ENCODE results near the gene HMGN2. TPM values are rescaled to one million over a fixed set of nuclear protein-coding genes. Genes with fewer than 3 reads are reported as not detected.
A peak's percentile ranks its signal among the peaks of the same experiment; 100 is the strongest.

Gene HMGN2
- total RNA-seq: 299 and 333 TPM in 2 replicates

DNA sequence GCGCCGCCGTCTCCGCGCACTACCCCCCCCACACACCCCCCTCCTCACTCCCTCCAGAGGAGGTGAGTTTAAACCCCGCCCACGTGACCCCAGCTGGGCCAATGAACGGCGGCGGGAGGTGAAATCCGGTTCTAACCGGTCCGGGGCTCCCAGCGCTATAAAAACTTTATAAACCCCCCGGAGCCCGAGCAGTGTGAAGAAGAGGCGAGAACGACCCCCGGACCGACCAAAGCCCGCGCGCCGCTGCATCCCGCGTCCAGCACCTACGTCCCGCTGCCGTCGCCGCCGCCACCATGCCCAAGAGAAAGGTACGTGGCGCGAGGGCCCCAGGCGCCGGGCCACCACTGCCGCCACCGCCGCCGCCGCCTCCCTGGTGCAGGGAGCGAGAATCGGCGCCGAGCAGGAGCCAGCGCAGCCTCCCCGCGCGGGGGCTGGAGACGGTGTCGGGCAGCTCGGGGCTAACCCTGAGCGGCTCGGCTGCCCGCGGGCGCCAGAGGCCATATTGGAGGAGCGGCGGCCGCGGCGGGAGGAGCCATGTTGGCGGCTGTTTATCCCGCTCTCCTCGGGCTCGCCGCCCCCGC lies at the start of gene HMGN2:
Gene HMGN2 (plus strand): TSS at position 121 of the 581 bp plus-strand sequence. CDS start 173 bp downstream, at position 294.
- DNase-seq (ENCODE audit: low read depth, low spot score): peak; percentile 41

DNA sequence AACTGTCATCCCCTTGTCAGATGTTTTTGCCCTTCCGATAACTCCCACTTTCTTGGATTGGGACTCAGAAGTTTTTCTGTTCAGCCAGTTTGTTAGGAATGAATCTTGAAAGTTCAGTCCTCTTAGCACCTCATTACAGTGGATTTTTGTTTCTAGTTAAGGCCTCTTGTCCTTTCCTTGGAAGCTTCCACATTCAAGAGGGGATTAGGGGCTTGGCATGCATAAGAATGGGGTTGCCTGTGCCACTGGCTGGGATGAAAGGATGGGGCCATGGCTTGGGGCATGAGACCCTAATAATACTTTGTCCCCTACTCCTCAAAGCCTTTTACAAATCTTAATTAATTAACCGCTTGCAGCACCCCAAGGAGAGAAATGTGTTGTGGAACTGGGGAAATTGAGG lies 42.5 kb upstream of the HMGN2 start:
- DNase-seq (ENCODE audit: low read depth, low spot score): no peak

- DNase-seq (ENCODE audit: low read depth, low spot score): peak; percentile 92
These were observed 40.1 kb upstream of the HMGN2 start, which contains the start of gene DHDDS for GRCh38 chr1:26431979-26432695. Gene DHDDS, plus strand, starts transcription at chr1:26432321. Its CDS starts 625 bp downstream, at chr1:26432946.

- no peak for DNase-seq (ENCODE audit: low read depth, low spot score)
These were observed 39.4 kb upstream of the HMGN2 start for GRCh38 chr1:26432793-26433192.

- DNase-seq (ENCODE audit: low read depth, low spot score): no peak
These were observed 38.0 kb upstream of the HMGN2 start for GRCh38 chr1:26434161-26434752.

DNA sequence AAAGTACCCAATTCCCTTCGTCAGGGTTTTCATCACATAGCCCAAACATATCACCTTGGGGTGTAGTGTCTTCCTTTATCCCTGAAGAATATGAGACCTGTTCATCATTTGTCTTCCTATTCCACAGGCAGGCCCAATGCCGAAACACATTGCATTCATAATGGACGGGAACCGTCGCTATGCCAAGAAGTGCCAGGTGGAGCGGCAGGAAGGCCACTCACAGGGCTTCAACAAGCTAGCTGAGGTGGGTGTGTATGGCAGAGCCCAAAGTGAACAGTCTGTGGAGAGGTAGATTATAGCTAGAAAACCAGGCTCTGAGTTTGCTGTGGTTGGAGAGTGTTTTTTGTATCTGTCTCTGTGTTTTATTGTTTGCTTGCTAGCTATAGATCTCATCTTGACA lies 34.2 kb upstream of the HMGN2 start:
- DNase-seq (ENCODE audit: low read depth, low spot score): no peak

DNA sequence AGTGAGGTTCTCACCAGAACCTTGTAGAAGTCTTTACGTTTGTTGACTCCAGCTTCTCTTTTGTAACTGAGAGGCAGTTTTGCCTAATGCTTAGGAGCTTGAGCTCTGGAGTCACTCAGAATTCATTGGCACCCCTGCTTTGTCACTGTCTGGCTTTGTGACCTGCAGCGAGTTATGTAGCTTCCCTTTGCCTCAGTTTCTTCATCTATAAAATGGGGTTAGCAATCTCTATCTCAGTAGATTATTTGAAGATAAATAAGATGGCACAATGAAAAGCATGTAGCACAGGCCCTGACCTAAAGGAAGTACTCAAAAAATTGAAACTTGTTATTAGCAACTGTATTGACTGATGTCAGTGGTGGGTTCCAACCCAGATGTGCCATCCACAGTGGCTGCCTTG lies 32.0 kb upstream of the HMGN2 start:
- no peak for DNase-seq (ENCODE audit: low read depth, low spot score)

GRCh38 chr1:26449868-26450267 lies 22.4 kb upstream of the HMGN2 start:
- no peak for DNase-seq (ENCODE audit: low read depth, low spot score)

DNA sequence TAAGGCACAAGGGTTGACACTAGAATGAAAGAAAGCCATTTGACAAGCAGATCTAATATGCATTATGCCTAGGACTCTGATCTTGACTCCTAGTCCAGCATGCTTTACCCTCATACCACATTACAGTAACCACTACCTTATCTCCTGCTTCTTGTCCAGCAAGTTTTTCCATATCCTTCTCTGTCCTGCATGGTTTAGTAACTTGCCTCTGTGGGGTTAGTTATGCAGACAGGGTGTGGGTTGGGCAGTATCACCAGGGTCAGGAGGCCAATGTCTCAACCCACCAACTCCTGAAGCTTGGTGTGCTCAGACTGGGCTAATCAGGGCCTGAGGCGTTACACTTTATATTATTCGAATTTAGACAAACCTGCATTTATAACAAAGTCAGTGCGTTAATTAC lies 21.3 kb upstream of the HMGN2 start:
- no peak for DNase-seq (ENCODE audit: low read depth, low spot score)

DNA sequence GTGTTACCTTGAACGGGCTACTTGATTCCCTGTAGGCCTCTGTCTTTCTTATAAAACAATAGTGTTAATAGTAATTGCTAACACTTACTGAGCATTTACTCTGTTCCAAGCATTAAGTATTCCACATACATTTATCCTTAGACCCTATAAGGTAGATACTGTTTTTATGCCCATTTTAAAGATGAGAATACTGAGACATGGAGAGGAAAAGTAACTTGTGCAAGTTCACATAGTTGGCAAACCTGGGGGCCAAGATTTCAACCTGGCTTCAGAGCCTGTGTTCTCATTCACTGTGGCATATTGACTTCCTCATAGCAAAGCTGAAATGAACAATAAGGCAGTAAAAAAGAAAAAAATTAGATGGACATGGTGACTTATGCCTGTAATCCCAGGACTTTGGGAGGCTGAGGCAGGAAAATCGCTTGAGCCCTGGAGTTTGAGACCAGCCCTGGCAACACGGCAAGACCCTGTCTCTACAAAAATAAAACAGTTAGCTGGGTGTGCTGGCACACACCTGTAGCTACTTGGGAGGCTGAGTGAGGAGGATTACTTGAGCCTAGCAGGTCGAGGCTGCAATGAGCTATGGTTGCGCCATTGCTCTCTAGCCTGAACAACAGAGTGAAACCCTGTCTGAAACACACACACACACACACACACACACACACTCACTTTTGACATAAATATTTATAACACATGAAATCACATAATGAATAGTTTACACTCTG lies 19.6 kb upstream of the HMGN2 start:
- DNase-seq (ENCODE audit: low read depth, low spot score): no peak

GRCh38 chr1:26459148-26459547 lies 13.1 kb upstream of the HMGN2 start:
- no peak for DNase-seq (ENCODE audit: low read depth, low spot score)

DNA sequence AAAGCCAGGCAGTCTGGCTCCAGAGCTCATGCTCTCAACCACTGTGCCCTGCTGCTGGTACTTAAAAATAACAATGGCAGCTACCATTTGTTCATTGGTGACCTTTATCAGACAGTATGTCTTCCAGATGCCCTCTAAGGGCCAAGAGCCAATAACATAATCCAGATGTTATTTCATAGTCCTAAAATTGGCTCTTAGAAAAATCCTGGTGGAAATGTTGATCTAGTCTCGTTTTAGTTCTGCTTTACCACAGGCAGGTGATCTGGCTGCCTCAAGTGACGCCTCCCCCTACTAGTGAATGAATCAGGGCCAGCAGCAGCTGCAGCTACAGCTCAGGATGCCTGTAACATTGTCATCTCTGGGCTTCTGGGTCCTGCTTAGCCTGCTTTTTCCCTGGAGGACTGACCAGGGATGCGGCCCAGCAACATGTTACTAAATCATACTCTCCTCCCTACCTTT lies 12.6 kb upstream of the HMGN2 start:
- no peak for DNase-seq (ENCODE audit: low read depth, low spot score)

- no peak for DNase-seq (ENCODE audit: low read depth, low spot score)
These were observed 3.3 kb upstream of the HMGN2 start for GRCh38 chr1:26468911-26469310.

DNA sequence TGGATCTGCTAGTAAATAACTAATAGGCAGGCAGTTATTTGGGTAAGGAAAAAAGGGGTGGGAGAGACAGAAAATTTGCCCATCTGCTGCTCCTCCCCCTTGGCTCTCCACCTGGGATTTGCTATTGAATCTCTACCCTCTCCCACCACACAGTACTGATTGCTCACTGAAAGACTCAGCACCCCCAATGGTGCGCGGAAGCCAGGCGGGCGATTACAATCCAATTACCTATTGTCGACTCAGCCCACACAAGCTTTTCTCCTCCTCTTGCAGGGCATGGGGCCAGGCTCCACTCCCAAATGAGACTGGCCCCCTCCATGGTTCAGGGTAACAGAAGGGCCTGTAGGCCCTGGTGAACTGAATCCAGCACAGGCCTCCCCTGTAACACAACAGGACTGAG lies 2.7 kb upstream of the HMGN2 start:
- no peak for DNase-seq (ENCODE audit: low read depth, low spot score)

- DNase-seq (ENCODE audit: low read depth, low spot score): no peak
These were observed 1.3 kb upstream of the HMGN2 start for GRCh38 chr1:26470878-26471497.

DNA sequence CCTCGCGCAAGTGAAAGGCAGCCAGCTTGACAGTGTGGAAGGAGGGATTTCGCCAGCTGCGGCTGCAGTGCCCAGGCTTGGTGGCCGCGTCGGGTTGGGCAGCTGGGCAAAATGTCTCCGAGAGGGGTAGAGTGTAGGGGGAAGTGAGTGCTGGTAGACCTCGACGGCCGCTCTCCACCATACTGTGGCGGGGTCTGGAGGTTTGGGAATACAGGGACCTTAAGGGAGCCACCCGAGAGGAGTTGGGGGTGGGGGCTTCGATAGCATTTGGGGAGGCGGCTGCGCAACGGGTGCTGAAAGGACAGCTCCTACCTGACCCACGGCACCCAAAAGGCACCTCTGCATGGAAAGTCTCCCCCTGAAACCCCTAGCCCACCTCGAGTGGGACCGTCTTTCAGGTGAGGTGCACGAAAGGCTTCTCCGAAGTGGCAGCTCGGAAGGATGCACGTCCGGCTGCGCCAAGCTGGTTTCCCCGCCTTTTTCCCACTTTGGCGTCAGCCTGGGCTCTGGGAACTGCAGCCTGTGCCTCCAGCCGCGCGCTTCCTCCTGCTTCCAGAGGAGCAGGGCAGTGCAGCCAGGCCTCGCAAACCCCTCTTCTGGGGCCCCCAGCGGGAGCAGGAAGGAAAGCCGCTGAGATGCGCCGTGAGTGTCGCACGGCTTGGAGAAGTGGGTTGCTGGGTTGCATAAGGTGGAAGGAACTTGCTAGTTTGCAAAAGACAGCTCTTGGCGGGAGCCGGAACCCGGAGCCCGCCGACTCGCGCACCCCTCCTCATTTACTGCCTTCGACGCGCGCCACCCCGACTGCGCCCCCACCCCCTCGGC lies 531 bp upstream of the HMGN2 start:
- no peak for DNase-seq (ENCODE audit: low read depth, low spot score)

DNA sequence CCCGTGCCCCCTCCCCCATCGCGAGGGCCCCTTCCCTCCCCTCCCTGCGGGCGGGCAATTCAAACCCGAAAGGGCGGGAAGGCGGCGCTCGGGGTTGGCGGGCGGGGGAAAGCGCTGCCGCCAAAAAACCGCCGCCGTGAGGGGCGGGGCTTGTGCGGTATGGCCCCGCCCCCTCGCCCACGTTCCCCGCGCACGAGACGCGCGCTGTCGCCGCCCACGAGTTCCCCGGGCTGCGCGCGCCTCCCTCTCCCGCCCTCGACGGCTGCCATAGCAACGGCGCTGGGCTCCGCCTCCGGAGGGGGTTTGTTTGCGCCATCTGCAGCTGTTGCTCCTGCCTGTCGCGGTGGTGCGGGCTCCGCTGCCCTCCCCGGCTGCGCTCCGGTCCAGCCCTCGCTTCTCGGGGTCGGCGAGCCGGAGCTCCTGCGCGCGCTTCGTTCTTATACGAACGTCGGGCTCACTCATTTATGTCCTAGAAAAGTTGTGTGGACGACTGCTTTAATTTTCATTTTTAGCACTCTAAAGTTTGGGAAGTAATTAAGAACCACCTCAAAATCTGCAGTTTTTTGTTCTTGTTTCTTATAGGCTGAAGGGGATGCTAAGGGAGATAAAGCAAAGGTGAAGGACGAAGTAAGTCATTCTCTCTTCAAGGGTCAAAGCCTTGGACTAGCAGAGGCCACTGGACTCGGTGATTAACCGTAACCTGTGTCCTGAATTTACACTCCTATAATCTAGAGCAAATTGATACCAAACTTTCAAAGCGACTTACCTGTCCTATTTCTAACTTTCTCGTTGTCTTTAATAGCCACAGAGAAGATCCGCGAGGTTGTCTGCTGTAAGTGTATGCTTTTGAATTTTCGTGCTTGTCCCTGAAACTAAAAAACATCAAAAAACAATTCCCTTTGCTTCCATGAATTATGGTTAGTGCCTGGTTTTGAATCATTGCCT lies 933 bp downstream of the HMGN2 start:
- peak; percentile 77 for DNase-seq (ENCODE audit: low read depth, low spot score)

GRCh38 chr1:26474818-26475217 lies 2.6 kb downstream of the HMGN2 start:
- no peak for DNase-seq (ENCODE audit: low read depth, low spot score)

DNA sequence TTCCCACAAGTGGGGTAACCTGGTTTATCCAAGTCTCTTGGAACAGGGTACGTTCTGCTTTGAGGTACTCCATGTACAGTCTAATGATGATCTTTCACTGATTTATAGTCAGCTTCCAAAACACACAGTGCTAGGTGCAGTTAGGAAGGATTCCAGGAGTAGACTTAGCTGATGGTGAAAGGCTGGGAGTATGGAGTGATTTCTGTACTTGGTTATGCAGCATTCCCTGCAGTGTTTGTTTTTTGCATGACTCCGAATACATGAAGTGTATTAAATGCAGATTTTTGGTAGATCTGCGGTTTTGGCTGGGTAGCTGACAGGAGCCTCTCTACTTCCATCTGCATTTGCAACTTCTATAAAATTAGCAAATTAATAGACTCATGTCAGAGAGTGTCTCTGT lies 3.7 kb downstream of the HMGN2 start:
- no peak for DNase-seq (ENCODE audit: low read depth, low spot score)

GRCh38 chr1:26476958-26477357 lies 4.7 kb downstream of the HMGN2 start:
- no peak for DNase-seq (ENCODE audit: low read depth, low spot score)

Data from pulmonary artery endothelial cell (primary cell).